Measurements from ENCODE around the gene GLIS1.

The GLIS1 gene

GRCh38 chr1:53460666-53461322, 278.2 kb downstream of the GLIS1 start:
- Histone ChIP-seq H3K79me2 (ENCODE audit: low read length) (no peaks in the 10 kb centered on the region), H3K27me3 (replicated peaks; ENCODE audit: insufficient read depth, low read length) (no peaks in the 10 kb centered on the region), H3K9ac (ENCODE audit: low read length) (no peak overlapping the region), H3K36me3 (replicated peaks; ENCODE audit: insufficient read depth, low read length) (no peaks in the 10 kb centered on the region), H4K20me1 (ENCODE audit: insufficient read depth, low read length) (no peaks in the 10 kb centered on the region), H3K9me3 (replicated peaks; ENCODE audit: insufficient read depth, low read length) (no peaks in the 10 kb centered on the region), H3K4me2 (ENCODE audit: low read depth, low read length) (no peak overlapping the region), H3K4me1 (ENCODE audit: low read length) (no peaks in the 10 kb centered on the region), H3F3A (ENCODE audit: insufficient read depth, low read length) (no peaks in the 10 kb centered on the region), H3K27ac (ENCODE audit: low read length) (no peak overlapping the region), H3K4me3 (ENCODE audit: low read length) (no peak overlapping the region), H2AFZ (ENCODE audit: low read length) (no peak overlapping the region), H3K9me2 (replicated peaks; ENCODE audit: insufficient read depth, low read length) (no peaks in the 10 kb centered on the region)
- no peak for DNase-seq
- TF ChIP-seq EZH2phosphoT487 (IDR thresholded peaks at IDR 0.05; ENCODE audit: low read length): no peak

GRCh38 chr1:53460211-53460634, 278.7 kb downstream of the GLIS1 start:
- no peaks in the 10 kb centered on the region for H3K27me3 ChIP-seq (replicated peaks; ENCODE audit: insufficient read depth, low read length)
- H3K9me2 ChIP-seq (replicated peaks; ENCODE audit: insufficient read depth, low read length): no peaks in the 10 kb centered on the region
- no peak overlapping the region for H2AFZ ChIP-seq (ENCODE audit: low read length)
- no peak overlapping the region for H3K4me2 ChIP-seq (ENCODE audit: low read depth, low read length)
- H3K36me3 ChIP-seq (replicated peaks; ENCODE audit: insufficient read depth, low read length): no peaks in the 10 kb centered on the region
- DNase-seq: no peak
- H3K9ac ChIP-seq (ENCODE audit: low read length): no peak overlapping the region
- no peaks in the 10 kb centered on the region for H3K4me1 ChIP-seq (ENCODE audit: low read length)
- H3K79me2 ChIP-seq (ENCODE audit: low read length): no peaks in the 10 kb centered on the region
- no peaks in the 10 kb centered on the region for H3K9me3 ChIP-seq (replicated peaks; ENCODE audit: insufficient read depth, low read length)
- no peak overlapping the region for H3K27ac ChIP-seq (ENCODE audit: low read length)
- TF ChIP-seq EZH2phosphoT487 (IDR thresholded peaks at IDR 0.05; ENCODE audit: low read length) (no peak), EZH2 (optimal IDR thresholded peaks at IDR 0.05; ENCODE audit: low read depth, low read length) (no peak), CTCF (IDR thresholded peaks at IDR 0.05; ENCODE audit: low read length) (no peak)
- H3F3A ChIP-seq (ENCODE audit: insufficient read depth, low read length): no peaks in the 10 kb centered on the region
- H4K20me1 ChIP-seq (ENCODE audit: insufficient read depth, low read length): no peaks in the 10 kb centered on the region
- H3K4me3 ChIP-seq (ENCODE audit: low read length): no peak overlapping the region

GRCh38 chr1:53459321-53460175, 279.4 kb downstream of the GLIS1 start, which contains the start of gene DMRTB1:
Gene DMRTB1 (plus strand): TSS chr1:53459399. CDS start chr1:53459454, 55 bp downstream.
- no peak within 1 kb of the TSS for H3K27ac ChIP-seq (ENCODE audit: low read length)
- no peaks in the 10 kb centered on the region for H3K4me1 ChIP-seq (ENCODE audit: low read length)
- H3F3A ChIP-seq (ENCODE audit: insufficient read depth, low read length): no peaks in the 10 kb centered on the region
- no peaks in the 10 kb centered on the region for H3K9me3 ChIP-seq (replicated peaks; ENCODE audit: insufficient read depth, low read length)
- no peaks in the 10 kb centered on the region for H3K27me3 ChIP-seq (replicated peaks; ENCODE audit: insufficient read depth, low read length)
- no peak for TF ChIP-seq CTCF (IDR thresholded peaks at IDR 0.05; ENCODE audit: low read length)
- no peak for TF ChIP-seq EZH2 (optimal IDR thresholded peaks at IDR 0.05; ENCODE audit: low read depth, low read length)
- TF ChIP-seq EZH2phosphoT487 (IDR thresholded peaks at IDR 0.05; ENCODE audit: low read length): no peak
- H3K36me3 ChIP-seq (replicated peaks; ENCODE audit: insufficient read depth, low read length): no peaks in the 10 kb centered on the region
- no peaks in the 10 kb centered on the region for H3K9me2 ChIP-seq (replicated peaks; ENCODE audit: insufficient read depth, low read length)
- H3K4me3 ChIP-seq (ENCODE audit: low read length): no peak within 1 kb of the TSS
- no peak within 1 kb of the TSS for H3K4me2 ChIP-seq (ENCODE audit: low read depth, low read length)
- H3K9ac ChIP-seq (ENCODE audit: low read length): no peak within 1 kb of the TSS
- H2AFZ ChIP-seq (ENCODE audit: low read length): no peak within 1 kb of the TSS
- H3K79me2 ChIP-seq (ENCODE audit: low read length): no peaks in the 10 kb centered on the region
- no peak for DNase-seq
- no peaks in the 10 kb centered on the region for H4K20me1 ChIP-seq (ENCODE audit: insufficient read depth, low read length)
